HG03025 (cell line): ENCODE results near the gene CENPL.
"Not testable (repeated sequence)": the region's sequence is repeated elsewhere in the genome, so short reads cannot be mapped to it uniquely, and the experiment has no call there.

ENCODE experiments used
- ATAC-seq: cut with Tn5 transposase; IDR thresholded peaks from one replicate; pipeline ENCODE4 v1.9.1; 2021; ENCODE audit warnings: mild to moderate bottlenecking, moderate library complexity; ENCODE audit not compliant: unreplicated experiment, low FRiP score

Gene CENPL, protein sequence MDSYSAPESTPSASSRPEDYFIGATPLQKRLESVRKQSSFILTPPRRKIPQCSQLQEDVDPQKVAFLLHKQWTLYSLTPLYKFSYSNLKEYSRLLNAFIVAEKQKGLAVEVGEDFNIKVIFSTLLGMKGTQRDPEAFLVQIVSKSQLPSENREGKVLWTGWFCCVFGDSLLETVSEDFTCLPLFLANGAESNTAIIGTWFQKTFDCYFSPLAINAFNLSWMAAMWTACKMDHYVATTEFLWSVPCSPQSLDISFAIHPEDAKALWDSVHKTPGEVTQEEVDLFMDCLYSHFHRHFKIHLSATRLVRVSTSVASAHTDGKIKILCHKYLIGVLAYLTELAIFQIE

GRCh38 chr1:173824315-173825081 is at the start of gene CENPL, which contains the start of gene DARS2:
Gene CENPL (minus strand): TSS chr1:173824883. CDS start chr1:173811299, 13,584 bp downstream.
Gene DARS2 (plus strand): TSS chr1:173824673. CDS start chr1:173825230, 557 bp downstream.
- peak; percentile 83 for ATAC-seq

- no peak for ATAC-seq
These were observed 46.8 kb upstream of the CENPL start for GRCh38 chr1:173871500-173871899.

GRCh38 chr1:173871091-173871490 is 46.4 kb upstream of the CENPL start:
- ATAC-seq: no peak

GRCh38 chr1:173870252-173871075 is 45.8 kb upstream of the CENPL start:
- no peak for ATAC-seq

- ATAC-seq: no peak
These were observed 44.3 kb upstream of the CENPL start for GRCh38 chr1:173869021-173869359.

DNA sequence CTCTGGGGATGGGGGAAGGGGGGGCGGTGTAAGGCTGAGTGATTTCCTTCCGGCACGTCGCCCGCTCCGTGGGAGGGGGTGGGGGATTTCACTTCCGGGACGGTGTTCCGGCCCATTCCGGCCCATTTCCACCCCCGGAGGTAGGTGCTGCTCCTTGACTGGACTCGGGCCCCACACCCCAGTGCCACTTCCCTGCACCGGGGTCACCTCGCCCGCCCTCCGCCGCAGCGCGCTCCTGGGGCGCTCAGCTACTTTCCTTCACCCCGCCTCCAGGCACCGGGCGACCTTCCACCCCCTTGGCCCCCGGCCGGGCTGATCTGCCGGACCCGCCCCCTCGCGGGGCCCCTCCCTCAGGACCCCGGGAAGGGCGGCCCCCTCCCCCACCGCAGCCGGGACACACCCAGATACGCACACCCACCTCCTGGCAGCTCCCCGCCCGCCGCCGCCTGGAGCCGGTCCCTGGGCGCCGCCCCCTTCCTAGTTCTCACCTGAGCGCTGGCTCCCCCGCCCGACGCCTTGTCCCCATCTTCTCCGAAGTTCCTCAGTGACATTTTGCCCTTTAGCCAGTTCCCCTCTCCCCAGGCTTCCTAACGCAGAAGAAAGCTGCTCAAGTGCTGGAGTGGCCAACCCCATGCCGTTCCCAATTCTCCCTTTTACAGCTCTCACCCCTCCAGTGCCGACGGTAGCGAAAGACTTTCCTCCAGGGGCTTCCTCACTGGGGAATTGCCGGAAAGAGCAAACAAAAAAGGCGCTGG is 43.8 kb upstream of the CENPL start, which contains the start of gene ZBTB37:
Gene ZBTB37 (plus strand): TSS at position 115 of the 755 bp plus-strand sequence. CDS start 1,846 bp downstream, outside the sequence.
- peak; percentile 50 for ATAC-seq

- peak; percentile 69 for ATAC-seq
These were observed 43.1 kb upstream of the CENPL start, which contains the start of gene GAS5 for GRCh38 chr1:173867753-173868265. Gene GAS5 (minus strand): TSS chr1:173867989.

- ATAC-seq: no peak
These were observed 42.6 kb upstream of the CENPL start for GRCh38 chr1:173867141-173867752.

- ATAC-seq: no peak
These were observed 41.9 kb upstream of the CENPL start for GRCh38 chr1:173866413-173867115.

DNA sequence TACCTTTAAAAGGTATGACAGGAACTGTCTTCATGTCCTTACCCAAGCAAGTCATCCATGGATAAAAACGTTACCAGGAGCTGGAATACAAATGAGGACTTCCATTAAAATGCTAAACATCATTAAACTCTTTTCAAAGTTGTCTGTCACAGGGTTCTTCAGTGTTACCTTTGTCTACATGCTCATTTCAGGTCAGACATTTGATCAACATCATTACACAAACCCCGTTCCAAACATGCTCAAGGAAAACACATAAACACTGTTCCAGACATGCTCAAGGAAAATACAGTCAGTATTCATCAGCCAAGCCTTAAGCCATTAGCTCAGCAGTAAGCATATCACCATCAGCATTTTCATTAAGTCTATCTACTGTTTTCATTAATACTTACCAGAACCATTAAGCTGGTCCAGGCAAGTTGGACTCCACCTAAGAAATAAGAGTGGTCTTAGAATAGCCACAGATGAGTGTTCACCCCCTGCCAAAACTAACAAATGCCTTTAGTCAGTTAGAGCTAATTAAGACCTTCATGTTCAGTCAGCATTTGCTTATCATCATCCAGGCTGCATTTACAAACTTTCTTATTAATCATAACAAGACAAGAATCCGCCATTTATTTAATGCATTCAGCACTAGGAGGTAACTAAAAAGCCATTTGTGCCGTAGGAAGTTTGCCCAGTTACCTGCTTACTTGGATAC is 40.9 kb upstream of the CENPL start:
- no peak for ATAC-seq

GRCh38 chr1:173864179-173864867 is 39.6 kb upstream of the CENPL start:
- no peak for ATAC-seq

- ATAC-seq: no peak
These were observed 38.8 kb upstream of the CENPL start for GRCh38 chr1:173863224-173864161.

GRCh38 chr1:173862769-173863223 is 38.1 kb upstream of the CENPL start:
- ATAC-seq: no peak

DNA sequence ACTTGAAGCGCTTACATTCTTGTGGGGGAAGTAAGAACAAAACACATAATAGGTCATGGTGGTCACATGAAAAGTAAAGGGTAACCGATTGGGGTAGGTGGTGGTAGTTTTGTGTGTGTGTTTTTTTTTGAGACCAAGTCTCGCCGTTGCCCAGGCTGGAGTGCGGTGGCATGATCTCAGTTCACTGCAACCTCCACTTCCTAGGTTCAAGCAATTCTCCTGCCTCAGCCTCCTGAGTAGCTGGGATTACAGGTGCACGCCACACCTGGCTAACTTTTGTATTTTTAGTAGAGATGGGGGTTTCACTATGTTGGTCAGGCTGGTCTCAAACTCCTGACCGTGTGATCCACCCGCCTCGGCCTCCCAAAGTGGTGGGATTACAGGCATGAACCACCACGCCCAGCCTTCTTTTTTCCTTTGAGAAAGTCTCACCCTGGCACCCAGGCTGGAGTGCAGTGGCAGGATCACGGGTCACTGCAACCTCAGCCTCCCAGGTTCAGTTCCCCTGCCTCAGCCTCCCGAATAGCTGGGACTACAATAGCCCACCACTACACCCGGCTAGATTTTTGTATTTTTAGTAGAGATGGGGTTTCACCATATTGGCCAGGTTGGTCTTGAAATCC is 37.6 kb upstream of the CENPL start:
- ATAC-seq: not testable (repeated sequence)

GRCh38 chr1:173861731-173862145 is 37.1 kb upstream of the CENPL start:
- no peak for ATAC-seq

DNA sequence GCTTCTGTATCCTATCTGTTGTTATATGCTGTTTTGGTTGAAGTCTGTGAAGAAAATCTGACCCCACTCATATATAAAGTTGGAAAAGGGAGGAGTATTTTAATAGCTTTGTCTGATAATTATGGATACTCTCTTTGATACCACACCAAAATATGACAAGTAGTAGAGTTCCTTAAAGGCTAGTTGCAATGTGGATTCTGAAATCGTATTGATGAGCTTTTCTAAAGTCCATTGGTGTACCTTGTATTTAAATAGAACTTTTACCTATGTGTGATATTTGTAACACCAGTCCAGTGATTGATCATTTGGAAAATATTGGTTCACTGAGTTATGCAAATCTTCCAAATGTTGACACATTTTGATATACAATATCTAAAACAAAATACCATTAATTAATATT is 35.4 kb upstream of the CENPL start:
- ATAC-seq: no peak
